T-helper 9 cell (primary cell): Measurements from ENCODE around the gene MAD1L1.
A peak's percentile ranks its signal among the peaks of the same experiment; 100 is the strongest.

Experiments
- DNase-seq: peaks from one replicate; pipeline ENCODE4 v3.0.0-alpha.2; 2020

Gene MAD1L1

DNA sequence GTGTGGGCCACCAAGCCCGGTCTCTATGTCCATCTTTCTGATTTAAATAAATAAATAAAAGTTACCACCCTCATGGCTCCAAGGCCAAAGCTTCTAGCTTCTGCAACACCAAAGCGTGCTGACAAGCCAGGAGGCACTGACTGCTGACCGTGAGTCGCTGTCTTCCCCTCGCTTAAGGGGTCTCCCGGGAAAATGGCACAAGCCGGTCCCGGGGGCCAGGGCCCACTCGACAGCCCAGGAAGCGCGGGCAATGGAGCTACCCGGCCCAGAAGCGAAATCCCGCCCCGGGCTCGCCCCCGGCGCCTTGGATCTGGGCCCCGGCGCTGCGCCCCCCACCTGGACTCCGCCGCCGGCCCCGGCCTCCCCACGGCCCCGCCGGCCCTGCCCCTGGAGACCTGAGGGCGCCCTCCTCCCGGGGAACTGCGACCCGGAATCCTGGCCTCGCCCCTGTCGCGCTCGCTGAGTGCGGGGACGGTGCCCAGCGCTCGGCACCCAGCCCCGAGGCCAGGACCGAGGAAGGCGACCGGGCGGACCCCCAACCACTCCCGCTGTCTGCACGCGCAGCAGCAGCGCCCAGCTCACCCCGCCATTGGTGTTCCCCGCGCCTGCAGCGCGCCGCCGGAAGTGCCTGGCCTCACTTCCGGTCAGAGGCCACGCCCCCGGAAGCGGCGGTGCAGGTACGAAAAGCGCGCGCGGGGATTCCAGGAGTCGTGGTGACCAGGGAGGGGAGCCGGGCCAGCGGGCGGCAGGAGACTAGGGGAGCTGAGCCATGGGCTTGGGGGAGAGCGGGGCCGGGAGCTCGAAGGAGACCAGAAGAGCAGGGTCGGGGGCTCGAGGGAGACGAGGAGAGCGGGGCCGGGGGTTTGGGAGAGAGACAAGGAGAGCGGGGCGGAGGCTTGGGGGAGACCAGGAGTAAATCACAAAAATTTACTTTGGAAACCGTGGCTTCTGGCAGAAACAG lies 9.1 kb upstream of the MAD1L1 start, which contains the start of the genes MRM2 and NUDT1:
Gene MRM2, minus strand, starts transcription at position 626 of the 961 bp plus-strand sequence. Its CDS starts 36 bp downstream, at position 590.
Gene NUDT1, plus strand, starts transcription at position 647 of the 961 bp plus-strand sequence. CDS start 2,349 bp downstream, outside the sequence.
- DNase-seq, result peak; percentile 51

DNA sequence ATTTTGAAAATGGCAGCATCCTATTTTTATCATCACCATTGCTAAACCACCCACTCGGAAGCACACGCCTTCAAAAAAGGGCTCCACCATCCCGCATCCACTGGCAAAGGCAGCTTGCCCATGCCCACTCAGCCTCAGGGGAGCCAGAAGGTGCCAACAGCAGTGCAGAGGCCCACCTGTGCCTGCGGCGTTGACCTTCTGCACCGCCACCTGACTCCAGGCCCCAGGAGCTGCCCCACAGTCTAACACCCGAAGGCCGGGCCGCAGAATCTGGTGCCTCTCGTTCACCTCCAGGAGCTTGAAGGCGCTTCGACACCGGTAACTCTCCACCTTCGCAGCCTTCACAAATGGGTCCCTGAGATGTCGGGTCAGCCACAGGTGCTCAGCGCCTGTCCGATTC lies 6.5 kb upstream of the MAD1L1 start:
- DNase-seq, result no peak

DNA sequence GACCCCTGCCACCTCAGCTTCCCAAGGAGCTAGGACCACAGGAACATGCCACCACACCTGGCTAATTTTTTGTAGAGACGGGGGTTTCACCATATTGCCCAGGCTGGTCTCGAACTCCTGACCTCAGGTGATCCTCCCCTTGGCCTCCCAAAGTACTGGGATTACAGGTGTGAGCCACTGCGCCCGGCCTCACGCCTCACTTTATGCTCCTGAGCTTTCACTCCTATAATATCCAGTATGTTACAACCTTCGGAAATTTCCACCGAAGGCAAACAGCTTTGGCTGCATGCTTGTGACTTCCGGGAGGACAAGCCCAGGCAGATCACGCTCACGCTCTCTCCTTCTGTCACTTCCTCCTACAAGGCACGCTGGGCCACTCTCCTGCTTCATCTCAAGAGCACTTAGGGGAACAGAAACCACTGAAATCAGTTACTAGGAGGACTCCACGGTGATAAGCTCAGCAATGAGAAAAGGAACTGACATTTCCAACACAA lies 4.4 kb upstream of the MAD1L1 start:
- DNase-seq, result no peak

DNA sequence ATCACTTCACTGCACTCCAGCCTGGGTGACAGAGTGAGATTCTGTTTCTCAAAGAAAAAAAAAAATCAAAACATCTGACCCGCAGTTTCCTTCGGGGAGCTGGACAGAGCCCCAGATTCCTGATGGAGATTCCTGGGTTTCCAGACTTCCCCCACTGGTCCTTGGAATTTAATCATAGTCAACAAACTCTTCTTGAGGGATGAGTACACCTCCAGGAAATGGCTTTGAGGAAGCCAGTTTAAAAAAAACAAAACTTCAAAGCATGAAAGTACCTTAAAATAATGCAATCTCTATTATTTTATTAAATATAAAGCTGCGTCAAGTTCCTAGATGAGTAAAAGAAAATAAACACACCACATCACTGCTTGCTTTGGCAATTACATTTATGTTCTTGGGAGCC lies 1.2 kb upstream of the MAD1L1 start:
- no peak for DNase-seq

DNA sequence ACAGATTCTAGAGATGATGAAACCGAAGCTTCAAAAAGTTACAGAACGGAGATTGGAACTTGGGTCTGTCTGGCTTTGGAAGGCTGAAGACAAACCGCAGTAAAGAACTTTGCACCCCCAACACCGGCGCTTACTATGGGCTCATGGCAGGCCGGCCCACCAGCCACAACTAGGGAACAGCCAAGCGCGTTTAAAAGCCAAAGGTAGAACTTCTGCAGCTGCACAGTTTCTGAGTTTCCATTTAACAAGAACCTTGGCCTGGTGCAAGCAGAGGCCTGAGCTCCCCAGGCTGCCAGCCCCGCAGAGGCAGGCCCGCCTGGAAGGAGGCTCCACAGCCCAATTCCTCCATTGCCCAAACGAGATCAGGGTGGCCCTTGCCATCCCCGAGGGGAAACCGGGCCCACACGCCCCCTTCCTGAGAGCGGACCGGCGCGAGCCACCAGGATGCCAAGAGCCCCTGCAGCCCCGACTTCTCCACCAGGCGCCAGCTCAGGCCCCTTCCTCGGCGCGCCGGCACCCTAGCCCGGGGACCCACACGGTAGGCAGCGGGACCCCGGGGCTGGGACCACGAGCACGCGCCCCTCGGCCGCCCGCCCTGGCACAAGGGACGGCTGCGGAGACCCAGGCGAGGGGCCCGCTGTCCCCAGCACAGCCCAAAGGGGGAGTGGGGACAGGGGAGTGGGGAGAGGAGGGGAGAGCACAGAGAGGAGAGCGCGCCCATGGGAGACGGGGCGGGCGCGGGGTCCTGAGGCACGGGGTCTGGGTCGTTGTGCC lies 566 bp downstream of the MAD1L1 start:
- DNase-seq, result peak; percentile 16

DNA sequence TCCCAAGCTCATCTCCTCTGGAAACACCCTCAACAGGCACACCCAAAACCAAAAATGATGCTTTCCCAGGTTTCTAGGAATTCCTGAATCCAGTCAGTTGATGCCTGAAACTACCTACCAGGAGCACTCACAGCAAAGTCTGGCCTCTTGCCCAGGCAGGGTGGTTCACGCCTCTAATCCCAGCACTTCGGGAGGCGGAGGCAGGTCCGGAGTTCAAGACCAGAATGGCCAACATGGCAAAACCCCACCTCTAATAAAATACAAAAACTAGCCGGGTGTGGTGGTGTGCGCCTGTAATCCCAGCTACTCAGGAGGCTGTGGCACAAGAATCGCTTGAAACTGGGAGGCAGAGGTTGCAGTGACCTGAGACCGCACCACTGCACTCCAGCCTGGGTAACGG lies 1.9 kb downstream of the MAD1L1 start:
- DNase-seq, result no peak

DNA sequence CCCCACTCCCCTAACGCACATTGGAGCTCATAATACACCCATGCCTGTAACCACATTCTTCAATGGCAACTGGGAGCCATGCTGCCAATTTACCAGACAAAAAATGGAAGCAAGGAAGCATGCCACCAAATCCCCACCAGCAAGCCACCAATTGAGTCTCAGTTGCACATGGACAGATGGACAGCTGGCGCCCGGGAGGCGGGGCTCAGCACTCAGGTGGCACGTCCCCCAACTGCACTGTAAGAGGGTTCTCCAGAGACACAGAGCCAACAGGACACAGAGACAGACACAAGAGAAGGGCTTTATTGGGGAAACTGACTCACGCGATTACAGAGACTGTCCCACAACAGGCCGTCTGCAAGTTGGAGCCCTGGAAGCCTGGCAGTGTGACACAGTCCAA lies 2.5 kb downstream of the MAD1L1 start:
- no peak for DNase-seq

DNA sequence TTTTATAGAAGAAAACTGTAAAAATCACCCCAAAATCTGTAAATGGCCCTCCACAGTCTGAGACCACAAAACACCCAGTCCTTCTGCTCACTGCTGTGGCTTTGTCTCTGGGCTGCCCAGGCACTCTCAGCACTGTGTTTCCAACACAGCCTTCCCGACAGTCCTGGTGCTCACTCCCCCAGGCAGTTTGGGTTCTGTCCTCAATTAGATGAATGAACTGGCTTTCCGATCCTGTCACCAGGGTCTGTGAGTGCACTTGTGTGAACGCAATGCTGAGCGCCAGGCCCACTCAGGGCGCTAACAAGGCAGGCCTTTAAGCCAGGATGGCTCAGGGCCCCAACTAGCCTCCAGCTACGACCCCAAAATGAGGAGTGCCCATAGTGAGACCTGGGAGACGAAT lies 3.3 kb downstream of the MAD1L1 start:
- DNase-seq, result no peak

DNA sequence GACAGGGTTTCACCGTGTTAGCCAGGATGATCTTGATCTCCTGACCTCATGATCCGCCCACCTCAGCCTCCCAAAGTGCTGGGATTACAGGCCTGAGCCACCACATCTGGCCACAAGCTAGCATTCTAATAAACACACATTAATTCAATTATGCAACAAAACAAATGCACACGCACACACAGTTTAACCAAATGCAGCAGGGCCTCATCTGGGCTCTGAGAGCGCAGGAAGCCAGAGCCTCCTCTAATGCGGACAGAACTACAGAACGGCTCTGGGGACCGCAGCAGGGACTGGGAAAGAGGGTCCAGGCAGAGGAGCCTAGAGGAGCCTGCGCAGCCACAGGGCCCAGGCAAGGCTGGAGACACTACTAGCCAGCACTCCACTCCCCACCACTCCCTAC lies 3.8 kb downstream of the MAD1L1 start:
- DNase-seq, result no peak

DNA sequence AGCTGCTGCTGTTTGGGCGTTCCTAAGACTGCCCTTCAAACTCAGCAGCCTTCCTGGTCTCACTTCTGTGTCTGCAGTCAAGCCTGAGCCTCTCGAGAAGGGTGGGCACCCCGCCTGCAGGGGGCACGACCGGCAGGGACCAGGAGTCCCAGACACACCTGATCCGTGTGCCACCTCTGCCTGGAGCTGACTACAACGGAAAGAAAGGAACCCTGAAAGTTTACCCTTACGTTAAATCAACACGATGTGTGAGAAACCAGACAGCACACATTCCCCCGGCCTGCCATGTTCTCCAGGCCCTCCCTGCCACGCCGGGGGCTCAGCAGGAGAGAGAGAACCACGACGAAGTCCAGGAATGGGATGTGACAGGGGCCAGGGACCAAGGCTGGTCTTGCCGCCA lies 5.0 kb downstream of the MAD1L1 start:
- no peak for DNase-seq

DNA sequence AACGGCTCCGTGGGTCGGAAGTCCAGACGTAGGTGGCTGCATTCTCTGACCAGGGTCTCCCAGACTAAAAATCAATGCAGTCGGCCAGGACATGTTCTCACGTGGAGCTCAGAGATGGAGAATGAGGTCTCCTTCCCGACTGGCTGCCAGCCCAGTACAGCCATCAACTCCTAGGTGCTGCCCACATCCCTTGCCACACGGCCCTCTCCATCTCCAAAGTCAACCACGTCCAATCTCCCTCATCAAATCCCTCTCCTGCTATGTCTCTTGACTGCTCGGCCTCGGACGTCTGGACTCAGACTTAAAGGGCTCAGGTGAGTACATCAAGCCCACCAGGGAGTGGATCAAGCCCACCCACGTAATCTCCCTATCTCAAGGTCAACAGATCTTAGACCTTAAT lies 6.9 kb downstream of the MAD1L1 start:
- no peak for DNase-seq

DNA sequence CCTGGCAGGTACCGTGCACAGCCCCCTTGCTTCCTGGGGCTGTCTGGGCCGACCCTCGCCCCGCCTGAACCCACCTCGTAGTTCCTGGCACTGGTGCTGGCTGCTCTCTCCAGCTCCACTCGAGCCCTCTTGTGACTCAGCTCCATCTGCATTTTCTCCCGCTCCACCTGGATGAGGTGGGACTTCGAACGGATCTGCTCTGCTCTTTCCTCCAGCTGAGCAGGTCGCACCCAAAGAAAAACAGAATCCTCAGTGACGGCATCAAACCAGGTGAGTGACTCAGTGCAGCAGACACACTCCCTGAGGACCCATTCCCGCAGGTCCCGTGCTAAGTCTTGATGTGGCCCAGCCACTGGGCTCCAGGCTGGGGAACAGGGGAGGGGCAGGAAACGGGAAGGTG lies 7.4 kb downstream of the MAD1L1 start:
- DNase-seq, result no peak

DNA sequence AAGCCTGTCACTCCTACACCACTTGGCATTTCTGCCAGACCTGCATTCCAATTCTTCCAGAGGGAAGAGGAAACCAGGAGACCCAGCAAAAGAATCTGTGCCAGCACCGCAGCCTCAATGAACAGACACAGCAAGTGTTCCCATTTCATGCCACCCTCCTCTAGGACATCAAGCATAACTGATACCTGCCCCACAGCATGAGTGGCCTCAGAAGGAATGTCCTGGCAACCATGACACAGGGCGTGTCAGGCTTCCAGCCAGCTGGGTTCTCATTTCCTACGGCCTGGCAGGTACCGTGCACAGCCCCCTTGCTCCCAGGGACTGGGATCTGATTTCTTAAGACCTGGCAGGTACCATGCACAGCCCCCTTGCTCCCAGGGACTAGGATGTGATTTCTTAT lies 7.8 kb downstream of the MAD1L1 start:
- no peak for DNase-seq

DNA sequence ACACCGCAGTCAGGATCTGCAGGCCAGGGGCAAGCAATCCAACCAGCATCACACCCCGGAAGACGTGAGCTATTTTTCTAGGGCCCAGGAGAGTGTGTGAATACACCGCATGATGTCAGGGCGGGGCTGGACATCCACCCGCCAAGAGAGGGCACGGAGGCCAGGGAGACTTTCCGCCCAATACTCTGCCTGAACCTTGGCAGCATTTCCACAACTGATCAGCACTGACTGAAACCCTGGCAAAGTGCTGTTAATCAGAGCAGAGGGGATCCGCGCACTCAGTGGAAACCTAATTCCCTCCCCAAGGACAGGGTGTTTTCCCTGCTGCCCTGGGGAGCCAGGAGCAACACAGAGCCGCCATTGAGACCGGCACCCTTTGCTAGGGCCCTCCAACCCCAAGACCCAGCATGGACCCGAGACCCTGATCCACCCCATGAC lies 8.2 kb downstream of the MAD1L1 start:
- DNase-seq, result no peak

DNA sequence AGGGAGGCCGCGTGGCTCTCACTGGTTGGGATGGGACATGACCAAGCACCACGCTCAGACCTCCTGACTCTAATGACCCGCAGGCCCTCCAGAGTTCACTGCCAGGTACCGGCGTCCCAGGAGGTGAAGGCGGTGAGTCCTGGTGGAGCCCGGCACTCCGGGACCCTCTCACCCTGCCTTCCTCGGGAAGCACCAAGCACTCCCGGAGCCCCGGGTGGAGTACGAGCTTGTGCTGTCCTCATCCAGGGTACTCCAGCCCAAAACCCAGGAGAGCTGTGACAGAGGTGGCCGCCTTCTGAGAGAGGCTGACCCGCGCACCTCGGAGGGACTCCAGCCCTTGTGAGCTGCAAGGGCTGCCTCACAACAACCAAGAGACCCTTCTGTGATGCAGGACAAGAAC lies 9.4 kb downstream of the MAD1L1 start:
- DNase-seq, result no peak

DNA sequence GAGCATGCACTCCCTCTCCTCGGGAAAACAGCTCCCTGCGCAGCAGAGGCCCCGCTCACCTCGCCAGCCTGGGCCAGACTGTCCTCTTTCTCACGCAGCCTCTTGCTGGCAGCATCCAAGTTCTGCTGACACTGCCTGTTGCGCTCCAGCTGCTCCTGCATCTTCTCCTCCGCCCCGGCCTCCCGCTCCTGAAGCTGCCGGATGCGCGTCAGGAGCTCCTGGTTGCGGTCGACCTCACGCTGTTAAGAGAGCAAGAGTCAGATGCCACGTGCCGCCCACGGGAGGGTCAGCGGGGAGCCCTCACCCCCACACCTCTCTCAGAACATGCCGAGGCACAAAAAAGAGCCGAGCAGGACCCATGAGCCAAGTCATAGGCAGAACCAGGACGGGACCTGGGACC lies 10.2 kb downstream of the MAD1L1 start:
- no peak for DNase-seq

DNA sequence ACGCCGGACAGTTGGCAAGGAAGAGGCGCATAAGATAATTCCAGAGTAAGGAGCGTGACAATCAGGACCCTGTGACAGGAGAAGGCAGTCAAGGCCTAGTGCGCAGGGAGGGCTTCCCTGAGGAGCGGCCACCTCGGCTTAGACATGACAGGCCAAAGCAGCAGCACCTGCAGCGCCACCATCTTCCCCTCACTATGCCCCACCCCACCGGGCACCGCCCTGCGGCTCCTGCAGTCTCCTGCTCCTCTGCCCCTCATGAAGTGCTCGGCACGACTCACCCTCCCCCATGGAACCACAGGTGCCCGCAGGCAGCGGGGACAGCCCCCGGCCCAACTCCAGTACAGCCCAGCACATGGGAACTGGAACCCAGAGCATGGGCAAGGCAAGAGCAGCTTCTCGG lies 11.8 kb downstream of the MAD1L1 start:
- no peak for DNase-seq

DNA sequence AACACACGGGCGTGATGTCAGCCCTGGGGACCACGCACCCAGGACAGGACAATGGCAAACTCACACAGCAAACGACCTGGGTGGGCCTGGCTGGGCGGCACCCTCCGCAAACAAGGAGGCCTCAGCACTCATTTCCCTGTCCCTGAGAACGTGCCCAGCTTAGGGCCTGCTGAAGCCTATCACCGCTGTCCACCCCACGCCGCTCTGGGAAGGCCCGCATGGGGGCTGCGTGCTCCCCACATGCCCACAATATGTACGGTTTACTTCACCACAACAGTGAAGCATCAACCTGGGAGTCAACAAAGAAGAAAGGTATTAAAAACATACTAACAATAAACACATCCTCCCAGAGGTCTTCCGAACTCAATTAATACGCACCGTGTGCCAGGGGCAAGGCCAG lies 12.2 kb downstream of the MAD1L1 start:
- DNase-seq, result no peak

DNA sequence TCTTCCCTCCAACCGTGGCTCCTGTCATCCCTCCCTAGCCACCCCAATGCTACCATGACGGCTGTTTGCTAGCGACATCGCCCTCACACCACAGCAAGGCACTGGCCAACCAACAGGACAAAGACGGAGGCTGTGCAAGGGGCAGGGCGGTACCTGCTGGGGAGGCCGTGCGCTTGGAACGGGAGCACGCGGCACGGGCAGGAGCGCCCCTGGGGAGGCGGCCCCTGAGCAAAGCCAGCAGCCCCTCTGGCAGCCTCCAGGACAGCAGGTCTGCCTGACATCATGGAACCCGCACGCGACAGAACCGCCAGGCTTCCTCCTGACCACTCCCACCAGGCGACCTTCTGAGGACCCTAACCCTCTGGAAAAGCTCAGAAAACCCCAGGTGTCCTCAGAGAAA lies 12.7 kb downstream of the MAD1L1 start:
- no peak for DNase-seq

DNA sequence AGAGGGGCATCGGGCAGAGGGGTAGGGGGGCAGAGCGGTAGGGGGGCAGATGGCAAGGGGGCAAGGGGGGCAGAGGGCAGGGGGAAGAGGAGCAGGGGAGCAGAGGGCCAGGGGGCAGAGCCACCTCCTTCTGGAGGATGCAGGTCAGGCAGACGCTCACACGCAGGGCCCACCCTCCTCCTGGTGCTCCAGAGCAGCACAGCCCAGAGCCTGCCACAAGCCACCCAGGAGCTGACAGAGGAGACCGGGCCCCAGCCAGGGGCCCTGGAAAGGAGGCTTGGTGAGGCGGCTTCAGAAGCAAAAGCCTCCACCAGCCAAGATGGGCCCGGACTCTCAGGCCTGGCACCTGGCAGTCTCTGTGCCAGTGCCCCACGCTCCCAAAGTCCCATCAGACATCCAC lies 13.1 kb downstream of the MAD1L1 start:
- no peak for DNase-seq

DNA sequence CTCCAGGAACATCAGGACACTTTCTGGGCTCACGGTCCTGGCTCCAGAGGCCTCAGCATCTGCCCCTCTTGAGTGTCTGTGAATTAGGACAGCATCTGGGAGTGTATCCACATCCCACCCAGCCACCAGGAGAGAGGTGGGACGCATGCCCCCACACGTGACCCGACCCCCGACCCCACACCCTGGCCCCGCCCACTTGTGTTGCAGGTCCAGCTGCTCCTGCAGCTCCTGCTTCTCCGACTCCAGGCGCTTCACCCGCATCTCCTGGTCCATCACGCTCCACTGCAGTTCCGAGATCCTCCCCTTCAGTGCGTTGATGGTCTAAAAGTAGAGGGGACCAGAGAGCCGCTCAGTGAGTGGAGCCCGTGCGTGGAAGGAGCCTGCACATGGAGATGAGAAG lies 13.6 kb downstream of the MAD1L1 start:
- DNase-seq, result no peak

DNA sequence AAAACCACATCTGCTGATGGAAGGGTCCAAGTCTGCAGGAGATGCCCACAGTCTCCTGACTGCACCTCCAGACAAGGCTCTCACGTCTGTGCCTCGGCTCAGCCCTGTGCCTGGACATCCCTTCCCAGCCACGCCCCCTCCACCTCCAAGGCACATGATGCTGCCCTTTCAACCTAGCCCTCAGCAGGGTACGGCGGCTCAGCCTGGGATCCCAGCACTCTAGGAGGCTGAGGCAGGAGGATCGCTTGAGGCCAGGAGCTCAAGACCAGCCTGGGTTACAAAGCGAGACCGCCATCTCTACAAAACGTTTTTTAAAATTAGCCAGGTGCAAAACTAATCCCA lies 14.3 kb downstream of the MAD1L1 start:
- DNase-seq, result no peak

DNA sequence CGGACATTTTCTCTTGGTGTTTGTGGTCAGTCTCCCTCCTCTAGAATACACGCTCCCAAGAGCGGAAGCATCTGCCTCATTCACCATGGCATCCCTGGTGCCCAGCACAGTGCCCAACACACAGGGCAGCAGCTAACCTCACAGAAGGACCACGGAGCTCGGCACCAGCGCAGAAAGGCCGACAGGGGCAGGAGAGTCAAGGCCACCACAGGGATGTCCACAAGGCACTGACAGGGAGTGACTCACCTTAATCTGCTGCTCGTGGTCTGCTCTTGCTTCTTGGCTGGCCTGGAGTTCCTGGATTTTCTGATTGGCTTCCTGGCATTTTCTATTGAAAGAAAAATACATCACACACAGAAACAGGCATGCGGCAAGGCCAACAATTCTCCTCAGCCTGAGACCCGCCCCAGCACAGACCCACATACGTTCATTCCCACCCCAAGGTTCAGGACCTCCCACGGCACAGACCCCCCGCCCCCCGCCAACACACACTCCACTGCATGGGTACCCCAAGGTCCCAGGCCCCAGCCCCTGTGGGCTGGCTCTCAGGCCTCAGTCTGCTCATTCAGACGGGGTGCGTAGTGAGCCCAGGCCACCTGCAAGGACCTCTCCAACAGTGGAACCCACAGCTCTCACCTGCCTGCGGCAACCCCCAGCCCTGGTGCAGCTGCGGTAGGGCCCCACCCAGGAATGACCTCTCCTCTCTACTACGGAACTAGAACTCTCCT lies 14.9 kb downstream of the MAD1L1 start:
- no peak for DNase-seq
